ENCODE data around the gene FBXW8. TPM values are rescaled to one million over a fixed set of nuclear protein-coding genes. Genes with fewer than 3 reads are reported as not detected.

Gene FBXW8
- total RNA-seq, 1 donor from 2014 or later, result 3.3 TPM

GRCh38 chr12:116954710-116955381 is 44.1 kb downstream of the FBXW8 start:
- DNase-seq (ENCODE audit: low spot score in 2 of 2), result no peak
- H3K27me3 ChIP-seq, result no peaks in the 10 kb centered on the region
- no peak overlapping the region for H3K4me3 ChIP-seq
- no peaks in the 10 kb centered on the region for H3K9me3 ChIP-seq
- H3K27ac ChIP-seq, result no peak overlapping the region
- H3K36me3 ChIP-seq, result peaks cover 3 to 12% of the 10 kb centered on the region in 2 donors
- intact Hi-C loops (cut with DNase I), result no loop called here
- peaks cover 0 to 4% of the 10 kb centered on the region in 2 donors for H3K4me1 ChIP-seq
- no peak for TF ChIP-seq CTCF (IDR thresholded peaks at IDR 0.05)

- Histone ChIP-seq H3K4me3 (no peak overlapping the region), H3K9me3 (no peaks in the 10 kb centered on the region), H3K27ac (no peak overlapping the region), H3K36me3 (peaks cover 3 to 6% of the 10 kb centered on the region in 2 donors), H3K27me3 (no peaks in the 10 kb centered on the region), H3K4me1 (peaks cover 0 to 4% of the 10 kb centered on the region in 2 donors)
- TF ChIP-seq CTCF (IDR thresholded peaks at IDR 0.05), result no peak
- intact Hi-C loops (cut with DNase I), result no loop called here
- DNase-seq (ENCODE audit: low spot score in 2 of 2), result no peak
Measured at GRCh38 chr12:116955382-116956021, 44.8 kb downstream of the FBXW8 start.

- no peak for DNase-seq (ENCODE audit: low spot score in 2 of 2)
Measured at GRCh38 chr12:116958402-116959197, 47.9 kb downstream of the FBXW8 start.

GRCh38 chr12:116959198-116959460 is 48.4 kb downstream of the FBXW8 start:
- Histone ChIP-seq H3K27me3 (no peaks in the 10 kb centered on the region), H3K4me3 (no peak overlapping the region), H3K9me3 (no peaks in the 10 kb centered on the region), H3K27ac (no peak overlapping the region), H3K36me3 (no peaks in the 10 kb centered on the region), H3K4me1 (peaks cover 0 to 4% of the 10 kb centered on the region in 2 donors)
- TF ChIP-seq CTCF (IDR thresholded peaks at IDR 0.05), result no peak
- DNase-seq (ENCODE audit: low spot score in 2 of 2), result no peak
- intact Hi-C loops (cut with DNase I), result no loop called here

More at GRCh38 chr12:116958402-116959197, 47.9 kb downstream of the FBXW8 start:
- Histone ChIP-seq H3K9me3 (no peaks in the 10 kb centered on the region), H3K27ac (no peak overlapping the region), H3K4me1 (peaks cover 0 to 4% of the 10 kb centered on the region in 2 donors), H3K36me3 (no peaks in the 10 kb centered on the region), H3K27me3 (no peaks in the 10 kb centered on the region), H3K4me3 (no peak overlapping the region)
- no peak for TF ChIP-seq CTCF (IDR thresholded peaks at IDR 0.05)
- intact Hi-C loops (cut with DNase I), result no loop called here

- DNase-seq (ENCODE audit: low spot score in 2 of 2), result no peak
- TF ChIP-seq CTCF (IDR thresholded peaks at IDR 0.05), result no peak
Measured at GRCh38 chr12:116959845-116960514, 49.2 kb downstream of the FBXW8 start.

More at GRCh38 chr12:116959845-116960514, 49.2 kb downstream of the FBXW8 start:
- intact Hi-C loops (cut with DNase I), result no loop called here
- Histone ChIP-seq H3K27me3 (no peaks in the 10 kb centered on the region), H3K9me3 (no peaks in the 10 kb centered on the region), H3K4me3 (no peak overlapping the region), H3K36me3 (peaks cover 0 to 8% of the 10 kb centered on the region in 2 donors), H3K4me1 (no peaks in the 10 kb centered on the region), H3K27ac (no peak overlapping the region)

Data from ascending aorta (tissue), 2 donors.